Upper lobe of right lung (tissue), 1 donor: ENCODE results near the gene COQ4. TPM values are rescaled to one million over a fixed set of nuclear protein-coding genes. Genes with fewer than 3 reads are reported as not detected.

Source experiments
- ATAC-seq: fragments of 200-7000 bp; cut with Tn5 transposase; one replicate; pipeline ENCODE4 v1.9.1; 2020; ENCODE audit warnings: mild to moderate bottlenecking, moderate library complexity
- DNase-seq: peaks from one replicate; pipeline ENCODE4 v3.0.0-alpha.2; 2020
- H3K27ac ChIP-seq: fragments of 200-600 bp; one replicate; pipeline ENCODE4 v1.8.0; 2022
- H3K27me3 ChIP-seq: fragments of 200-600 bp; one replicate; pipeline ENCODE4 v1.8.0; 2022; ENCODE audit warnings: mild to moderate bottlenecking
- H3K36me3 ChIP-seq: fragments of 200-600 bp; one replicate; pipeline ENCODE4 v1.8.0; 2022
- H3K4me1 ChIP-seq: fragments of 200-600 bp; one replicate; pipeline ENCODE4 v1.8.0; 2022
- H3K4me3 ChIP-seq: fragments of 200-600 bp; one replicate; pipeline ENCODE4 v1.8.0; 2022; ENCODE audit warnings: mild to moderate bottlenecking
- H3K9me3 ChIP-seq: fragments of 200-600 bp; one replicate; pipeline ENCODE4 v1.8.0; 2022
- CTCF ChIP-seq: fragments of 200-600 bp; IDR thresholded peaks from one replicate; pipeline ENCODE4 v1.8.0; 2022; ENCODE audit warnings: antibody characterized with exemption
- intact Hi-C: fragments of 100-400 bp; cut with DNase I; formaldehyde crosslinking; loops from one replicate; pipeline ENCODE4 v1.11.0; 2022
- total RNA-seq: library from RNA; stranded (reverse); fragmentation: NEBNext Ultra II Directional; extraction: Animal tissue kit (Norgen Biotek cat#: 25700); gene quantifications from one replicate; pipeline ENCODE4 v1.2.1, GENCODE V29; 2021
- donor health status: DM: no; HTN: yes; CAD: no; lungs with severe emphysema.

Gene COQ4
- total RNA-seq, 1 donor from 2014 or later = 31.0 TPM

DNA sequence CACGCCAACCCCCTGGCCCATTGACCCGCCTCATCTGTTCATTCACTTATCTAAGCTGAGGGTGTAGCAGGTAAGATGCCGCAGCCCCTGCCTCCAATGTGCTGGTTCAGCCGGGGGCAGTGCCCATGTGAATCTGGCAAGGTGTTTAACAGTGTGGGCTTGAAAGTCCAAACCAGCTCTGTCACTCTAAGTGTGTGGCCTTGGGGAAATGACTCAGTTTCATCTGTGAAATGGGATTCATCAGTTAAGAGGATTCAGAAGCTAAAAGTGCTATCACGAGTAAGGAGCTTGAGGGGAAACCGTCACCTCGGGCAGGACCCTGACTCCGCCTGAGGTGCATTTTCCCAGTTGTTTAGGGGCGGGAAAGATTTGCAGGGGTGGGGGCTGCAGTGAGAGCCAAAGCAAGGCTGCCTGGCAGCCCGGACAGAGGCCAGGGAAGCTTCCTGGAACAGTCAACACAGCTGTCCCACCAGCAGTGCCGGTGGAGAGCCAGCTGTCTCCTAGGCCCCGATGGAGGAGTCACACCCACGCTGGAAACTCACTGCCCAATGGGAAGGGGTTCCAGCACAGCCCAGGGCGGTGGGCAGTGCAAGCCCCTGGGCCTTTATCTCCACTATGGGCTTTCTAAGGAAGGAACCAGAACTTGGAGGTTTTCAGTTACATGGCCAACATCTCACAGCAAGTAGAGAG is 38.8 kb downstream of the COQ4 start:
- no peak for ATAC-seq
- Histone ChIP-seq H3K36me3 (no peaks in the 10 kb centered on the region), H3K27me3 (no peaks in the 10 kb centered on the region), H3K9me3 (no peaks in the 10 kb centered on the region), H3K4me1 (peaks cover 24% of the 10 kb centered on the region), H3K27ac (peak overlapping the region; percentile 52), H3K4me3 (peak overlapping the region; percentile 55)
- no peak for DNase-seq
- TF ChIP-seq CTCF = no peak
- intact Hi-C loops = loop anchor here (5.0 kb wide), 1 partner anchor 51 kb away; no protein-coding TSS in a partner anchor

GRCh38 chr9:128361986-128362646 is 39.5 kb downstream of the COQ4 start:
- Histone ChIP-seq H3K9me3 (no peaks in the 10 kb centered on the region), H3K36me3 (no peaks in the 10 kb centered on the region), H3K27me3 (no peaks in the 10 kb centered on the region), H3K4me3 (peak overlapping the region; percentile 55), H3K4me1 (peaks cover 24% of the 10 kb centered on the region), H3K27ac (peak overlapping the region; percentile 52)
- intact Hi-C loops = loop anchor here (5.0 kb wide), 1 partner anchor 50 kb away; no protein-coding TSS in a partner anchor
- peak; percentile 92 for TF ChIP-seq CTCF
- ATAC-seq (peak; percentile 95), DNase-seq (peak; percentile 87)

GRCh38 chr9:128362774-128363173 is 40.1 kb downstream of the COQ4 start:
- TF ChIP-seq CTCF = no peak
- H3K27me3 ChIP-seq = no peaks in the 10 kb centered on the region
- no peaks in the 10 kb centered on the region for H3K36me3 ChIP-seq
- DNase-seq = no peak
- intact Hi-C loops = loop anchor here (5.0 kb wide), 1 partner anchor 50 kb away; no protein-coding TSS in a partner anchor
- ATAC-seq = no peak
- H3K9me3 ChIP-seq = no peaks in the 10 kb centered on the region
- H3K4me1 ChIP-seq = peaks cover 24% of the 10 kb centered on the region
- H3K4me3 ChIP-seq = no peak overlapping the region
- no peak overlapping the region for H3K27ac ChIP-seq

GRCh38 chr9:128365525-128365924 is 42.9 kb downstream of the COQ4 start:
- H3K9me3 ChIP-seq = no peaks in the 10 kb centered on the region
- ATAC-seq (no peak), DNase-seq (no peak)
- peaks cover 29% of the 10 kb centered on the region for H3K4me1 ChIP-seq
- H3K27ac ChIP-seq = no peak overlapping the region
- TF ChIP-seq CTCF = no peak
- H3K4me3 ChIP-seq = no peak overlapping the region
- H3K27me3 ChIP-seq = no peaks in the 10 kb centered on the region
- no peaks in the 10 kb centered on the region for H3K36me3 ChIP-seq
- intact Hi-C loops = no loop called here

DNA sequence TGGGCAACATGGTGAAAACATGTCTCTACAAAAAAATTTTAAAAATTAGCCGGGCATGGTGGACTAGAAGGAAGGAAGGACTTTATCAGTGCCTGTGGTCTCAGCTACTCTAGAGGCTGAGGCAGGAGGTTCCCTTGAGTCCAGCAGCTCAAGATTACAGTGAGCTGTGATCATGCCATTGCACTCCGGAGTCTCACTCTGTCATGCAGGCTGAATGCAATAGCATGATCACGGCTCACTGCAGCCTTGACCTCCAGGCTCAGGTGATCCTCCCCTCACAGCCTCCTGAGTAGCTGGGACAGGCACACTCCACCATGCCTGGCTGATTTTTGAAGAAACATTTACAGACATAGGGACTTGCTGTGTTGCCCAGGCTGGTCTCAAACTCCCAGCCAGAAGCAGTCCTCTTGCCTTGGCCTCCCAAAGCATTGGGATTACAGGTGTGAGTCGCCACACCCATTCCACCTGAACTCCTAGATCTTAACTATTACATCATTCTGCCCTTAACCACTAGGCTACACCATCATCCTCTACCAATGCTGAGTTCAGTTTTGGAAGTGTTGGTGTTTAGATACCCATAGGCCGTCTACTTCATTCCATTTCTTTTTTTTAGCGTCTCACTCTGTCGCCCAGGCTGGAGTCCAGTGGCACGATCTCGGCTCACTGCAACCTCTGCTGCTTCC is 46.5 kb downstream of the COQ4 start:
- Histone ChIP-seq H3K27me3 (no peaks in the 10 kb centered on the region), H3K36me3 (no peaks in the 10 kb centered on the region), H3K4me3 (no peak overlapping the region), H3K9me3 (no peaks in the 10 kb centered on the region), H3K4me1 (peaks cover 31% of the 10 kb centered on the region), H3K27ac (no peak overlapping the region)
- DNase-seq (no peak), ATAC-seq (no peak)
- no peak for TF ChIP-seq CTCF
- intact Hi-C loops = no loop called here
